Astrocyte of the cerebellum (primary cell): ENCODE measurements around the gene SLC1A5.

ENCODE experiments used
- DNase-seq: peaks from one replicate; pipeline ENCODE4 v3.0.0-alpha.2; 2011; ENCODE audit warnings: low read depth
- H3K4me3 ChIP-seq: 2 replicates; pipeline ENCODE4 v1.5.1; 2011; ENCODE audit warnings: mild to moderate bottlenecking, low read depth, low read length, moderate library complexity
- in situ Hi-C: cut with HindIII; loops from 2 replicates; pipeline ENCODE4 v1.10.0; 2017; ENCODE audit warnings: low sequenced_read_pairs
- TF ChIP-seq, protein P1 (sequence below): IDR thresholded peaks from 2 replicates; pipeline ENCODE4 v1.5.1; 2012; ENCODE audit warnings: low read length, low read depth, moderate library complexity, mild to moderate bottlenecking; ENCODE audit errors: missing control alignments

Gene SLC1A5

DNA sequence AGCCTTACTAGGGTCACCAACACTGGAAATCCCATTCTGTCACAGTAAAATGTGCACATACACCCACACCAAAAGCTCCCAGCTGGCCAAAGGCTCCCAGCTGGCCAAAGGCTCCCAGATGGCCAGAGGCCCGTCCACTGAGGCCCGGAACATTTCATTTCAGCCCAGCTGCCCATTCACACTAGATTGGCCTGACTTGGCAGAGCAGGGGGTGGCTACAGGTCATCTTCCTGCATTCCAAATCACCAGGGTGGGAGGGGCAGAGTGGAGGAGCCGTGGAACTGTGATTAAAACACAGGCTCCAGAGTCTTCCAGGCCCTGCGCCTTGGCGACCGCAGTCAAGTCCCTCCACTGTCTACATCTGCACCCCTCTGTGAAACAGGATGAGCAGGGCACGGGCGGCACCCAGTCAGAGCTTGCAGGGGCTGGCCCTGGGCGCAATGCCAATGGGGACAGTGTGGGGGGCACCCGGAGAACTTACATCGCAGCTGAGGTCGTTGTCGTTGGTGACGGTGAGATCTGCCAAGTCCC, 61.4 kb downstream of the SLC1A5 start:
- in situ Hi-C loops: no loop called here
- TF ChIP-seq, protein P1, sequence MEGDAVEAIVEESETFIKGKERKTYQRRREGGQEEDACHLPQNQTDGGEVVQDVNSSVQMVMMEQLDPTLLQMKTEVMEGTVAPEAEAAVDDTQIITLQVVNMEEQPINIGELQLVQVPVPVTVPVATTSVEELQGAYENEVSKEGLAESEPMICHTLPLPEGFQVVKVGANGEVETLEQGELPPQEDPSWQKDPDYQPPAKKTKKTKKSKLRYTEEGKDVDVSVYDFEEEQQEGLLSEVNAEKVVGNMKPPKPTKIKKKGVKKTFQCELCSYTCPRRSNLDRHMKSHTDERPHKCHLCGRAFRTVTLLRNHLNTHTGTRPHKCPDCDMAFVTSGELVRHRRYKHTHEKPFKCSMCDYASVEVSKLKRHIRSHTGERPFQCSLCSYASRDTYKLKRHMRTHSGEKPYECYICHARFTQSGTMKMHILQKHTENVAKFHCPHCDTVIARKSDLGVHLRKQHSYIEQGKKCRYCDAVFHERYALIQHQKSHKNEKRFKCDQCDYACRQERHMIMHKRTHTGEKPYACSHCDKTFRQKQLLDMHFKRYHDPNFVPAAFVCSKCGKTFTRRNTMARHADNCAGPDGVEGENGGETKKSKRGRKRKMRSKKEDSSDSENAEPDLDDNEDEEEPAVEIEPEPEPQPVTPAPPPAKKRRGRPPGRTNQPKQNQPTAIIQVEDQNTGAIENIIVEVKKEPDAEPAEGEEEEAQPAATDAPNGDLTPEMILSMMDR: no peak
- H3K4me3 ChIP-seq: no peak overlapping the region
- DNase-seq: no peak

DNA sequence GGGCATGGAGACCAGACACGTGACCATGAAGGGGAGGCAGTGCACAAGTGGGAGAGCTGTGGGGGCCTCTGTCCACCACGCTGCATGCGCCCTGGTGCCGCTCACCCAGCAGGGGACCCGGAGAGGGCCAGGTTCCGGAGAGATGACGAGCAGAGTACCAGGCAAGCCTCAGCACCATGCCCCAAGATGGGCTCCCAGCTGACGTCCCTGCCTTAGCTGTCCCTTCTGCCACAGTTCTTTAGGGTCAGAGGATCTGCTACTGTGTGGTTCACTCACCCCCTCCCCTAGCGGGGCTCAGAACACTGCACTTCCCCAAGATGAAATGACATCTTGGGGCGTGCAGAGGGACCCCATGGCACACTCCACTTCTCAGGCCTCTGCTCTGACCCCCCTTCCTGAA, 61.8 kb downstream of the SLC1A5 start:
- no peak for DNase-seq
- TF ChIP-seq, protein P1: no peak
- no peak overlapping the region for H3K4me3 ChIP-seq
- in situ Hi-C loops: no loop called here

DNA sequence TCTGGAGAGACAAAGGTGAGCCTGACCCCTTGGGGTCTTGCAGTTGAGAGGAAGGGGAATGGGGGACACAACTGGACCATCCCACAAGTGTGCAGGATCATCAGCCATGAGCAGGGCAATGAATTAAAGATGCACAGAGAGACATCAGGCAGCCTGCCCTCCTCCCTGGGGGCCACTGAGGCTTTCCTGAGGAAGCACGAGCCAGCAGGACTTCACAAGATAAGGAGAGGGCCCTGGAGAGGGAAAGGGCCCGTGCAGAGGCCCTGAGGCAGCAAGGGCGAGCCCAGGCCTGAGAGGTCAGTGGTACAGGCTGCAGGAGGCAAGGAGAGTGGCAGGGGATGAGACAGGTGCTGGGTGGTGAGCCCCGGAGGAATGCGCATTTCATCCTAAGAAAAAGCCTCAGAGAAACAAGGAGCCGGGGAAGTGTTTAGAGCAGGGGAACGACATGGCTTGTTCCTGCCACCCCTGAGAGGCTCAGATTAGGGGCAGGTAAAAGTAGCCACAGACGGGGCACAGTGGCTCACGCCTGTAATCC, 62.5 kb downstream of the SLC1A5 start:
- H3K4me3 ChIP-seq: no peak overlapping the region
- TF ChIP-seq, protein P1: no peak
- DNase-seq: no peak
- in situ Hi-C loops: no loop called here

DNA sequence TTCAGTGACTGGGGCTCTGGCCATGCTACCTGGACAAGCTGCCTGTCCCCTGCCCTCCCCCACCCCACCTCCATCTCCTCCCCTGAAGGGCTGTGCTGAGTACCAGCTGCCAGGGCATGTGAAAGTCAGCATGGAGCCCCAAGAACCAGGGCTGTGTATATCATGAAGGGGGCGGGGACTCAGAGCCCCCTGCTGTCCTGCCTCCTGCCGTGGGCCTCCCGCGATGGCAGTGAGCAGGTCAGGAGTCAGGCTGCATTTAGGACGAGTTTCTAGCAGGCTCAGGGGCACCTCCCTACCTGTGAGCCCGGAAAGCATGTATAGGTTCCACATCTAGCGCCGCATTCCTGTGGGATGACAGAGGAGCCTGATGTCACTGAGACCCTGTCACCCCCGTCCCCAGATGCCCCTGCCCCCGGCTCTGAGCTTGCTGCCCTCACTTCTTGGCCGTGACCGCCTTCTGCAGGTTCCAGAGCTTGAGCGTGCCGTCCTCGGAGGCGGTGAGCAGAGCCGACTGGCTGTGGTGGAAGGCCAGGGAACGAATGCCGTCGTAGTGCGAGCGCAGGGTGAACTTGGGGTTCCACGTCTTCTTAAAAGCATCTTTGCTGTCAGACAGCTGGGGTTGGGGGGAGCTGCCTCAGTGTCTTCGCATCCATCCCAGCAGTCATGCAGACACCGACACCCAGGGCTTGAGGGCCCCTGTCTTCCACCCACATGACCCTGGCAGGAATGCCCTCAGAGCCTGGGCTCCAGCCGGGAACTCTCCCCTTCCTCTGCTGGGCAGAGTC, 63.2 kb downstream of the SLC1A5 start:
- TF ChIP-seq, protein P1: no peak
- no peak for DNase-seq
- no peak overlapping the region for H3K4me3 ChIP-seq
- in situ Hi-C loops: no loop called here
